Skeletal muscle tissue (tissue), 4 donors: ENCODE data around the gene TSPEAR. TPM values are rescaled to one million over a fixed set of nuclear protein-coding genes. Genes with fewer than 3 reads are reported as not detected.

Experiments used
- H3K27ac ChIP-seq: one replicate; pipeline ENCODE4 v1.7.0; 2013; ENCODE audit warnings: mild to moderate bottlenecking, low read depth, low read length, inconsistent platforms
- H3K27me3 ChIP-seq, 3 donors: one replicate each; pipeline ENCODE4 v1.7.0; 2013; ENCODE audit warnings: low read length in 3 of 3; ENCODE audit not compliant: control insufficient read depth in 3 of 3, insufficient read depth in 3 of 3
- H3K36me3 ChIP-seq, 3 donors: one replicate each; pipeline ENCODE4 v1.7.0; 2013; ENCODE audit warnings: low read length in 3 of 3; ENCODE audit not compliant: control insufficient read depth in 3 of 3, insufficient read depth in 3 of 3
- H3K4me1 ChIP-seq, 3 donors: one replicate each; pipeline ENCODE4 v1.7.0; 2013; ENCODE audit warnings: low read length in 3 of 3, mild to moderate bottlenecking in 3 of 3; ENCODE audit not compliant: control insufficient read depth in 3 of 3, insufficient read depth in 3 of 3
- H3K4me3 ChIP-seq, 3 donors: one replicate each; pipeline ENCODE4 v1.7.0; 2013; ENCODE audit warnings: low read length in 3 of 3
- H3K9ac ChIP-seq, 3 donors: one replicate each; pipeline ENCODE4 v1.7.0; 2013; ENCODE audit warnings: low read length in 3 of 3, mild to moderate bottlenecking in 3 of 3, moderate library complexity in 2 of 3, low read depth in 1 of 3
- H3K9me3 ChIP-seq, 3 donors: one replicate each; pipeline ENCODE4 v1.7.0; 2013; ENCODE audit warnings: low read length in 3 of 3; ENCODE audit not compliant: control insufficient read depth in 3 of 3
- total RNA-seq: library from RNA; depleted of rRNA; stranded (reverse); fragments of >200 nt; gene quantifications from one replicate; pipeline ENCODE4 v1.2.3, GENCODE V29; 2014
- donor health status: Osteomylitis.

Gene TSPEAR
- total RNA-seq, 1 donor from 2014 or later, result not detected

- Histone ChIP-seq H3K27me3 (peaks cover 79 to 87% (median 87%) of the 10 kb centered on the region in 3 donors), H3K4me3 (no peak overlapping the region), H3K4me1 (peaks cover 0 to 6% (median 4%) of the 10 kb centered on the region in 3 donors), H3K9ac (no peak overlapping the region), H3K36me3 (no peaks in the 10 kb centered on the region), H3K9me3 (no peaks in the 10 kb centered on the region), H3K27ac (no peak overlapping the region)
These were observed 6.8 kb downstream of the TSPEAR start for GRCh38 chr21:44704636-44705001.

- peaks cover 78 to 84% (median 84%) of the 10 kb centered on the region in 3 donors for H3K27me3 ChIP-seq
- H3K4me3 ChIP-seq, result no peak overlapping the region
- H3K4me1 ChIP-seq, result no peaks in the 10 kb centered on the region
- no peaks in the 10 kb centered on the region for H3K36me3 ChIP-seq
- no peak overlapping the region for H3K27ac ChIP-seq
- H3K9me3 ChIP-seq, result no peaks in the 10 kb centered on the region
- H3K9ac ChIP-seq, result no peak overlapping the region
These were observed 7.4 kb downstream of the TSPEAR start for GRCh38 chr21:44703731-44704635.

- H3K27me3 ChIP-seq, result peaks cover 76 to 81% (median 79%) of the 10 kb centered on the region in 3 donors
- H3K9ac ChIP-seq, result no peak overlapping the region
- no peaks in the 10 kb centered on the region for H3K9me3 ChIP-seq
- no peaks in the 10 kb centered on the region for H3K36me3 ChIP-seq
- no peak overlapping the region for H3K4me3 ChIP-seq
- no peak overlapping the region for H3K27ac ChIP-seq
- H3K4me1 ChIP-seq, result no peaks in the 10 kb centered on the region
These were observed 8.2 kb downstream of the TSPEAR start for GRCh38 chr21:44702973-44703730.

- no peak overlapping the region for H3K27ac ChIP-seq
These were observed 9.0 kb downstream of the TSPEAR start for GRCh38 chr21:44702111-44702972.

GRCh38 chr21:44701541-44701940 lies 9.8 kb downstream of the TSPEAR start:
- no peak overlapping the region for H3K4me3 ChIP-seq
- H3K36me3 ChIP-seq, result no peaks in the 10 kb centered on the region

More at GRCh38 chr21:44702111-44702972, 9.0 kb downstream of the TSPEAR start:
- Histone ChIP-seq H3K4me3 (no peak overlapping the region), H3K27me3 (peaks cover 79 to 82% (median 81%) of the 10 kb centered on the region in 3 donors), H3K9me3 (no peaks in the 10 kb centered on the region), H3K9ac (no peak overlapping the region), H3K36me3 (no peaks in the 10 kb centered on the region), H3K4me1 (no peaks in the 10 kb centered on the region)

GRCh38 chr21:44701023-44701400 lies 10.4 kb downstream of the TSPEAR start:
- H3K4me1 ChIP-seq, result no peaks in the 10 kb centered on the region
- no peaks in the 10 kb centered on the region for H3K36me3 ChIP-seq
- H3K4me3 ChIP-seq, result no peak overlapping the region
- peaks cover 72 to 77% (median 75%) of the 10 kb centered on the region in 3 donors for H3K27me3 ChIP-seq
- no peak overlapping the region for H3K27ac ChIP-seq
- no peaks in the 10 kb centered on the region for H3K9me3 ChIP-seq
- no peak overlapping the region for H3K9ac ChIP-seq

More at GRCh38 chr21:44701541-44701940, 9.8 kb downstream of the TSPEAR start:
- H3K9me3 ChIP-seq, result no peaks in the 10 kb centered on the region
- H3K27ac ChIP-seq, result no peak overlapping the region
- H3K9ac ChIP-seq, result no peak overlapping the region
- H3K27me3 ChIP-seq, result peaks cover 77 to 82% (median 79%) of the 10 kb centered on the region in 3 donors
- no peaks in the 10 kb centered on the region for H3K4me1 ChIP-seq

- Histone ChIP-seq H3K27ac (no peak overlapping the region), H3K36me3 (no peaks in the 10 kb centered on the region), H3K27me3 (peaks cover 70 to 76% (median 72%) of the 10 kb centered on the region in 3 donors), H3K4me1 (no peaks in the 10 kb centered on the region), H3K9me3 (no peaks in the 10 kb centered on the region), H3K4me3 (no peak overlapping the region), H3K9ac (no peak overlapping the region)
These were observed 11.0 kb downstream of the TSPEAR start for GRCh38 chr21:44700101-44701022.

GRCh38 chr21:44699502-44700001 lies 11.8 kb downstream of the TSPEAR start:
- Histone ChIP-seq H3K9me3 (peaks cover 0 to 3% (median 0%) of the 10 kb centered on the region in 3 donors), H3K4me1 (no peaks in the 10 kb centered on the region), H3K36me3 (no peaks in the 10 kb centered on the region), H3K4me3 (no peak overlapping the region), H3K9ac (no peak overlapping the region), H3K27ac (no peak overlapping the region), H3K27me3 (peaks cover 66 to 74% (median 72%) of the 10 kb centered on the region in 3 donors)
